SK-N-SH treated with all-trans-retinoic acid at 6 μM for 48 hours (cell line): Measurements from ENCODE around the gene GHRL.

Experiments
- BACH2 ChIP-seq: fragments of 250-450 bp; sonication (Bioruptor Pico); IDR thresholded peaks from 2 replicates; pipeline ENCODE4 v1.9.0; 2021; ENCODE audit warnings: mild to moderate bottlenecking, borderline replicate concordance
- PPARA ChIP-seq: fragments of 250-450 bp; sonication (Bioruptor Pico); IDR thresholded peaks from 2 replicates; pipeline ENCODE4 v1.5.0; 2020; ENCODE audit warnings: mild to moderate bottlenecking, borderline replicate concordance
- RARB ChIP-seq: fragments of 250-450 bp; sonication (Bioruptor Pico); IDR thresholded peaks from 2 replicates; pipeline ENCODE4 v1.8.0; 2021; ENCODE audit warnings: mild to moderate bottlenecking, moderate library complexity

- no peak for TF ChIP-seq BACH2 (CRISPR knock-in tag)
- no peak for TF ChIP-seq RARB (CRISPR knock-in tag)
- no peak for TF ChIP-seq PPARA
Observed at GRCh38 chr3:10281951-10282350, 10.8 kb downstream of the GHRL start.
